GM10248 (cell line): Measurements from ENCODE around the gene ACTG1.

Experiments
- CTCF ChIA-PET: fragments of 300-600 bp; sonication (Branson Sonifier 250); formaldehyde crosslinking; extraction: SDS; loops from one replicate; lab custom pipeline; 2021; ENCODE audit warnings: antibody characterized with exemption; lab: Yijun Ruan, JAX
- POLR2A ChIA-PET: fragments of 350-650 bp; sonication (Branson Sonifier 250); formaldehyde crosslinking; extraction: SDS; loops from one replicate; lab custom pipeline; 2020; ENCODE audit warnings: antibody characterized with exemption; lab: Yijun Ruan, JAX
- DNase-seq: peaks from one replicate; pipeline ENCODE4 v3.0.0; 2012; ENCODE audit errors: extremely low spot score
- TF ChIP-seq, protein P1 (sequence below): IDR thresholded peaks from 2 replicates; pipeline ENCODE4 v1.5.1; 2012; ENCODE audit warnings: mild to moderate bottlenecking, low read depth; ENCODE audit errors: extremely low read depth, missing control alignments, control extremely low read depth

The ACTG1 gene

DNA sequence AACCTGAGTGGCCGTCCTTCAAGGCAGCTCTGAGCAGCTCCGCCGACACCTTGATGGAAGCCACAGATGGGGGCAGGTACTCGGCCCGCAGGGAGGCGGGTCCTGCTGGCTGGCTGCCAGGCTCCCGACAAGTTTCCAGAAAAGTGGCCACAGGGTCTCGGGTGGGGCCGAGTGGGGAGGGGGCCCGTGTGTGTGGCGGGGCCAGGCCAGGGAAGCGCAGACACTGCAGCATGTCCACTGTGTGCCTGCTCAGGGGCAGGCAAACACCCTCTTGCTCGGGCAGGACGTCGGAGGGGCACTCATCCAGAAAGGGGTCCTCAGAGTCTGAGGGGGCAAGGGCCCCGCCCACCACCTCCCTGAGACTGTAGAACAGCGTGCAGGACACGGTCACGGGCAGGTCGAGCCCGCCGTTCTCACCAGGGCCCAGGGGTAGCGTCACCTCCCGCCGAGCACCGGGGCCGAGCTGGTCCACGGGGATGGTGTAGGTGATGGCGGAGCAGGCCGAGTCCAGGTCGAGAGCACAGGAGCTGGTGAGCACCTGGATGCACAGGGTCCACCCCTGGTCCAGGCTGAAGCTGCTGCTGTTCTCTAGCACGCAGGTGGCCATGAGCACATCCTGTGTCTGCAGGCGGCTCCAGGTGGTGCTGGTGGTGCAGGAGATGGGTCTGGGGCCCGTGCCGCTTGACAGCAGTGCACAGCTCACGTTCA is 34.5 kb upstream of the ACTG1 start:
- DNase-seq, result no peak
- ChIA-PET POLR2A (no interaction called here), CTCF (interaction anchor here (1.9 kb wide), 1 partner anchor 28 kb away, joined by 6 read pairs; no protein-coding TSS in a partner anchor)
- TF ChIP-seq, protein P1, sequence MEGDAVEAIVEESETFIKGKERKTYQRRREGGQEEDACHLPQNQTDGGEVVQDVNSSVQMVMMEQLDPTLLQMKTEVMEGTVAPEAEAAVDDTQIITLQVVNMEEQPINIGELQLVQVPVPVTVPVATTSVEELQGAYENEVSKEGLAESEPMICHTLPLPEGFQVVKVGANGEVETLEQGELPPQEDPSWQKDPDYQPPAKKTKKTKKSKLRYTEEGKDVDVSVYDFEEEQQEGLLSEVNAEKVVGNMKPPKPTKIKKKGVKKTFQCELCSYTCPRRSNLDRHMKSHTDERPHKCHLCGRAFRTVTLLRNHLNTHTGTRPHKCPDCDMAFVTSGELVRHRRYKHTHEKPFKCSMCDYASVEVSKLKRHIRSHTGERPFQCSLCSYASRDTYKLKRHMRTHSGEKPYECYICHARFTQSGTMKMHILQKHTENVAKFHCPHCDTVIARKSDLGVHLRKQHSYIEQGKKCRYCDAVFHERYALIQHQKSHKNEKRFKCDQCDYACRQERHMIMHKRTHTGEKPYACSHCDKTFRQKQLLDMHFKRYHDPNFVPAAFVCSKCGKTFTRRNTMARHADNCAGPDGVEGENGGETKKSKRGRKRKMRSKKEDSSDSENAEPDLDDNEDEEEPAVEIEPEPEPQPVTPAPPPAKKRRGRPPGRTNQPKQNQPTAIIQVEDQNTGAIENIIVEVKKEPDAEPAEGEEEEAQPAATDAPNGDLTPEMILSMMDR, result no peak

DNA sequence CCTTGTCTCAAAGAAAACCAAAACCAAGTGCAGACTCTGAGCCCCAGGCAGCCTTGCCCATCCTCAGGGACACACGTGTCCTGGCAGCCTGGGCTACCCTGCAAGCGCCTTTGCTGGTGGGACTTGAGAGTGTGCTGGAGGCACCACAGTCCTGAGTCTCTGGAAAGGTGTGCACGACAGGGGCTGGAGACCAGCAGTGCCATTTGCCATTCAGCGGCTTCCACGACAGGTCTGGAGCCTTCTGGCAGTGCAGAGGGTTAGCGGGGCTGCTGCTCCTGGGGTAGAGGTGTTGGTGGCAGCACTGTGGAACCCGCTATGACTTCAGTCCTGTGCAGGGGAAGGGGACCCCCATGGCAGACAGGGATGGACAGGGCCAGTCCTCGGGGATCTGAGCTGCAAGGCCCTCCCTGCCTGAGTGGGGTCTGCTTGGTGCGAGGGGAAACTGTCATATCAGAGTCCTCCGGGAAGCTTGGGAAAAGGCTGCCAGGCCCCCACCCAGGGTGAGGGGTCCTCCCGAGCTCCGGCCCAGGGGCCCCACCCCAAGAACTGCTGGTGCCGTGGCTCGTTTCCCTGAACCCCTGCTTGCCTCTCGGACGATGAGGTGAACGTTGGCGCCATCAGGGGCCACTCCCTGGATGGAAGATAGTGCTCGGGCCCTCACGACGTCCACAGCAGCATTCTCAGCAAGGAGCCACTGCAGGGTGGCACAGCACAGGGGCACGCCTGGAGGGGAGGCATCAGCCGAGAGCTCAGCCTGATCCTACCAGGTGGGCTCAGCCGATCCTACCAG is 32.8 kb upstream of the ACTG1 start:
- DNase-seq, result no peak
- TF ChIP-seq, protein P1, result no peak
- ChIA-PET CTCF (interaction anchor here (1.1 kb wide), 1 partner anchor 27 kb away, joined by 4 read pairs; no protein-coding TSS in a partner anchor), POLR2A (no interaction called here)

- CTCF ChIA-PET, result interaction anchor here (1.4 to 2.2 kb wide), 4 partner anchors 12 to 57 kb away, joined by 3 to 8 read pairs (median 6); no protein-coding TSS in a partner anchor
- POLR2A ChIA-PET, result interaction anchor here (0.9 kb wide), 1 partner anchor 8 kb away, joined by 3 read pairs; no protein-coding TSS in a partner anchor
- TF ChIP-seq, protein P1, result no peak
- DNase-seq, result no peak
Observed at GRCh38 chr17:81544281-81544974, 31.8 kb upstream of the ACTG1 start.

DNA sequence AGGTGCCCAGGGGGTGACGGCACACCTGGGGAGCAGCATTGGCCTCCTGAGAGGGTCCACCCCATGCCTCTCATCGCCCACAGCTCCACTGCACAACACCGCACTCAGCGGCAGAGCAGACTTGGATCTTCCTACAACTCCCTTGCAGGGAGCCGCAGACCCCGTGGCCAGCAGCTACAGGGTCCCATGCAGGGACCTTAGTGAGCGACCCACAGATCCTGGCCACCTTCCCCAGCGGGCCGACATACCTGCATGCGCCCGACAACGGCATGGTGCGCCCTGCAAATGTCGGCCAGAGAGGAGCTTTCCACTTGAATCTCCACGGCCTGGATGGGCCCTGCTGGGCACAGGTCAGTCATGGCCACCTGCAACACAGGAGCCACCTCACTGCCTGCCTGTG is 31.2 kb upstream of the ACTG1 start:
- DNase-seq, result no peak
- CTCF ChIA-PET, result interaction anchor here (1.4 to 2.2 kb wide), 4 partner anchors 13 to 57 kb away, joined by 3 to 8 read pairs (median 6); no protein-coding TSS in a partner anchor
- POLR2A ChIA-PET, result interaction anchor here (0.9 kb wide), 1 partner anchor 9 kb away, joined by 3 read pairs; no protein-coding TSS in a partner anchor
- TF ChIP-seq, protein P1, result no peak

- ChIA-PET POLR2A (interaction anchor here (0.9 kb wide), 1 partner anchor 9 kb away, joined by 3 read pairs; no protein-coding TSS in a partner anchor), CTCF (interaction anchor here (1.8 to 2.2 kb wide), 3 partner anchors 14 to 58 kb away, joined by 5 to 8 read pairs (median 6); no protein-coding TSS in a partner anchor)
- no peak for DNase-seq
- TF ChIP-seq, protein P1, result no peak
Observed at GRCh38 chr17:81543339-81543675, 30.7 kb upstream of the ACTG1 start.
